ENCODE measurements around the gene HSD11B2. TPM values are rescaled to one million over a fixed set of nuclear protein-coding genes. Genes with fewer than 3 reads are reported as not detected.

HSD11B2 gene
- total RNA-seq, 1 experiment from 2014 or later = 5.3 TPM

DNA sequence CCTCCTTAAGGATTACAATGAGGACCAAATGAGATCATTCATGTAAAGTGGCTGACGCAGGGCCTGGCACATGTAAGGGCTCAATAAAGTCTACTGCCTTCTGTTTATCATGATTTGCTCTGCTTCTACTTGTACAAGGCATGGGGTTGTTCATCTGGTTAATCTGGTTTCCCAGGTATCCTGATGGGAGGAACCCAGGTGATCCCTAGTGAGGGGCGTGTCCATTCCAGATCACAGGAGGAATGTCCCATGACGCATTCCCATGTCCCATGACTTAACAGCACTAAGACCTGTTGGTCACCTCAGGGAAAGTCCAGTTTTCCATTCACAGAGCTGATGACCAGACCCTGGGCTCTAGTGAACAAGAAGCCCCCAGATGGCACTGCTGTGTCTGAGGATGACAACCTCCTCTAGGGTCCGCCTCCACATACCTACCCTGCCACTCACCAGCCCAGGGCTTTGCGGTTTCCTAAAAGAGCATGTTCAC is 26.1 kb upstream of the HSD11B2 start:
- POLR2A ChIA-PET (ENCODE audit: unreplicated experiment) = interaction anchor here (0.5 to 0.7 kb wide), 2 partner anchors 136 to 533 kb away, joined by 4 to 20 read pairs; no protein-coding TSS in a partner anchor
- Histone ChIP-seq H4K20me1 (ENCODE audit: insufficient read depth) (no peaks in the 10 kb centered on the region), H3K36me3 (ENCODE audit: low read depth) (no peaks in the 10 kb centered on the region), H3K27ac (peak overlapping the region; percentile 86), H2AFZ (no peak overlapping the region), H3K4me1 (replicated peaks; ENCODE audit: insufficient read depth) (peaks cover 32% of the 10 kb centered on the region), H3K27me3 (ENCODE audit: insufficient read depth, low read depth) (no peaks in the 10 kb centered on the region), H3K9me2 (ENCODE audit: insufficient read depth) (no peaks in the 10 kb centered on the region), H3K4me2 (peak overlapping the region; percentile 80), H3K4me3 (peak overlapping the region; percentile 25; the same call in 1 of the 2 replicates), H3K9me3 (ENCODE audit: insufficient read depth, low read depth) (no peaks in the 10 kb centered on the region), H3F3A (ENCODE audit: insufficient read depth, low read depth) (peaks cover 18% of the 10 kb centered on the region; the same call in 1 of the 2 replicates), H3K79me2 (ENCODE audit: low read depth) (no peaks in the 10 kb centered on the region)
- CTCF ChIA-PET = no interaction called here
- TF ChIP-seq, protein P1, sequence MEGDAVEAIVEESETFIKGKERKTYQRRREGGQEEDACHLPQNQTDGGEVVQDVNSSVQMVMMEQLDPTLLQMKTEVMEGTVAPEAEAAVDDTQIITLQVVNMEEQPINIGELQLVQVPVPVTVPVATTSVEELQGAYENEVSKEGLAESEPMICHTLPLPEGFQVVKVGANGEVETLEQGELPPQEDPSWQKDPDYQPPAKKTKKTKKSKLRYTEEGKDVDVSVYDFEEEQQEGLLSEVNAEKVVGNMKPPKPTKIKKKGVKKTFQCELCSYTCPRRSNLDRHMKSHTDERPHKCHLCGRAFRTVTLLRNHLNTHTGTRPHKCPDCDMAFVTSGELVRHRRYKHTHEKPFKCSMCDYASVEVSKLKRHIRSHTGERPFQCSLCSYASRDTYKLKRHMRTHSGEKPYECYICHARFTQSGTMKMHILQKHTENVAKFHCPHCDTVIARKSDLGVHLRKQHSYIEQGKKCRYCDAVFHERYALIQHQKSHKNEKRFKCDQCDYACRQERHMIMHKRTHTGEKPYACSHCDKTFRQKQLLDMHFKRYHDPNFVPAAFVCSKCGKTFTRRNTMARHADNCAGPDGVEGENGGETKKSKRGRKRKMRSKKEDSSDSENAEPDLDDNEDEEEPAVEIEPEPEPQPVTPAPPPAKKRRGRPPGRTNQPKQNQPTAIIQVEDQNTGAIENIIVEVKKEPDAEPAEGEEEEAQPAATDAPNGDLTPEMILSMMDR (conservative IDR thresholded peaks at IDR 0.05) = no peak
- TF ChIP-seq EZH2 (IDR thresholded peaks at IDR 0.05; ENCODE audit: low read depth) = no peak
- BruUV-seq (replicated peaks) = no TSS peak
- intact Hi-C loops (cut with micrococcal nuclease; ENCODE audit: unreplicated experiment) = no loop called here
- peak; percentile 90 to 98 for DNase-seq

DNA sequence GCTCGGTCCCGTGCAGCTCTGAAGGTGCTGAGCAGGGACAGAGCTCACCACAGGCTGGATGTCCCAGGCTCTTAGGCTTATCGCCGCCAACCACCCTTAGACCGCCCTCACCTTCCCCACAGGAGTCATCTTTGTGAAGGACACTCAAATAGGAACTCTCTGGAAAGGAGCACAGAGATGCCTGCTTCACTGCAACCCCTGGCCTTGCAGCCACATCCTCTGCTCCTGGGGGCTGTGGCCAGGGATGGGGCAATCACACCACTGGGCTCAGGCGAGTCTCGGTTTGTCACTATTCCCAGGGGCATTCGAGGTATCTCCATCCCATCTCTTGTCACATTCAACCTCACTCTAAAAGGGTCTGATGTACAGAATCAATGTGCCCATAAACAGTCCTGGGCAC is 25.6 kb upstream of the HSD11B2 start:
- peaks cover 18% of the 10 kb centered on the region; the same call in 1 of the 2 replicates for H3F3A ChIP-seq (ENCODE audit: insufficient read depth, low read depth)
- no peaks in the 10 kb centered on the region for H3K9me2 ChIP-seq (ENCODE audit: insufficient read depth)
- H2AFZ ChIP-seq = no peak overlapping the region
- no peaks in the 10 kb centered on the region for H3K9me3 ChIP-seq (ENCODE audit: insufficient read depth, low read depth)
- H3K36me3 ChIP-seq (ENCODE audit: low read depth) = no peaks in the 10 kb centered on the region
- no peaks in the 10 kb centered on the region for H3K79me2 ChIP-seq (ENCODE audit: low read depth)
- BruUV-seq (replicated peaks) = TSS peak; percentile 100
- no peaks in the 10 kb centered on the region for H4K20me1 ChIP-seq (ENCODE audit: insufficient read depth)
- intact Hi-C loops (cut with micrococcal nuclease; ENCODE audit: unreplicated experiment) = no loop called here
- peak overlapping the region; percentile 80 for H3K4me2 ChIP-seq
- peak overlapping the region; percentile 86 for H3K27ac ChIP-seq
- ChIA-PET POLR2A (ENCODE audit: unreplicated experiment) (no interaction called here), CTCF (no interaction called here)
- peak overlapping the region; percentile 16; the same call in 1 of the 2 replicates for H3K4me3 ChIP-seq
- DNase-seq = no peak
- TF ChIP-seq, protein P1 (conservative IDR thresholded peaks at IDR 0.05) = no peak
- TF ChIP-seq EZH2 (IDR thresholded peaks at IDR 0.05; ENCODE audit: low read depth) = no peak
- H3K27me3 ChIP-seq (ENCODE audit: insufficient read depth, low read depth) = no peaks in the 10 kb centered on the region
- H3K4me1 ChIP-seq (replicated peaks; ENCODE audit: insufficient read depth) = peaks cover 32% of the 10 kb centered on the region

DNA sequence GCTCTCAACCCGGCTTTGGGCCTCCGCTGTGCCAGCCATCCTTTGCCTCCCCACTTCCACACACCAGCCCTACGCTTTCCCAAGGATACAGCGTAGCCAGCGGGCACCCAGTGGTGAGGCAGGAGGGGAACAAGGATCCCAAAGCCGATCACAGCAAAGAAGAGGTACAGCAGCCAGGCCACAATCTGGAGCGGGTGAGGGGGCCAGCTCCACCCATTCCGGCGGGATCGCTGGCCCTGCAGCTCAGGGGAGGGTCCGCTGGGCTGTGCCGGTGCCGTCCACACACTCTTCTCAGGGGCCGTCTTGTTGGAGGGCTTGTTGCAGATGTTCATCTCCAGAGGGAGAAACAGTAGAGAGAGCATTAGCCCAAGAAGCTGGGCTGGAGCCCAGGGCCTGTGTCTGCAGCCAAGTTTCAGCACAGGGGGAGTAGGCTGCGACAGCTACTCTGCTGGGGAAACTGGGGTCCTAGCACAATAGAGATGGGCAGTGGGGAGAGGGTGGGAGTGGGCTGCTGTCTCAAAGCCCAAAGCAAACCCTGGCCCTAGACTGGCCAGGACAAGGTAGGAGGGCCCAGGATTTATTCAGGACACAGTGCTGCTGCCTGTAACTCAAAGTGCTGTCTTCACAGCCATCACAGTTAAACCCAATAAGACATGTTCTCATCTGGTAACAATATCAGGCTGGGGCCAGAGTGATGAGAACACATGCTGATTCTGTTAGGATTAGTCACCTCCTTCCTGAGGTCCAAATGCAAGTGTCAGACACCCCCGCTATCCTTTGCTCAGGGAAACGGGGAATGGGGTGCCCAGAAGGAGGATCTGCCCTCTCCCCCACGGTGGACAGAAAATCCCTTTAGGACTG is 24.6 kb upstream of the HSD11B2 start:
- Histone ChIP-seq H3K79me2 (ENCODE audit: low read depth) (no peaks in the 10 kb centered on the region), H3F3A (ENCODE audit: insufficient read depth, low read depth) (peaks cover 18% of the 10 kb centered on the region; the same call in 1 of the 2 replicates), H3K27ac (peak overlapping the region; percentile 86; the same call in 1 of the 2 replicates), H3K36me3 (ENCODE audit: low read depth) (no peaks in the 10 kb centered on the region), H3K27me3 (ENCODE audit: insufficient read depth, low read depth) (no peaks in the 10 kb centered on the region), H3K9me3 (ENCODE audit: insufficient read depth, low read depth) (no peaks in the 10 kb centered on the region), H3K4me1 (replicated peaks; ENCODE audit: insufficient read depth) (peaks cover 34% of the 10 kb centered on the region), H3K4me2 (no peak overlapping the region), H3K4me3 (no peak overlapping the region), H3K9me2 (ENCODE audit: insufficient read depth) (no peaks in the 10 kb centered on the region), H4K20me1 (ENCODE audit: insufficient read depth) (no peaks in the 10 kb centered on the region), H2AFZ (no peak overlapping the region)
- no peak for DNase-seq
- ChIA-PET POLR2A (ENCODE audit: unreplicated experiment) (no interaction called here), CTCF (interaction anchor here (0.5 to 0.6 kb wide), 3 partner anchors 12 to 60 kb away, joined by 3 to 11 read pairs (median 3); no protein-coding TSS in a partner anchor)
- TF ChIP-seq, protein P1 (conservative IDR thresholded peaks at IDR 0.05) = no peak
- no peak for TF ChIP-seq EZH2 (IDR thresholded peaks at IDR 0.05; ENCODE audit: low read depth)
- BruUV-seq (replicated peaks) = no TSS peak
- intact Hi-C loops (cut with micrococcal nuclease; ENCODE audit: unreplicated experiment) = no loop called here

Measured in PC-9 (cell line).